Measurements from ENCODE around the gene ZCCHC12.

The ZCCHC12 gene

GRCh38 chrX:118853596-118853995 lies 30.0 kb downstream of the ZCCHC12 start:
- H3K4me3 ChIP-seq (ENCODE audit: control insufficient read depth in 1 of 7, extremely low read depth in 1 of 7, insufficient read depth in 4 of 7, low read depth in 2 of 7, low read length in 6 of 7), result no peak overlapping the region
- ChIA-PET POLR2A (interaction anchor here (0.6 kb wide), 1 partner anchor 96 kb away, joined by 3 read pairs; no protein-coding TSS in a partner anchor), CTCF (interaction anchor here (1.5 to 2.0 kb wide), 2 partner anchors 9 to 156 kb away, joined by 8 read pairs; no protein-coding TSS in a partner anchor)
- no peak for DNase-seq
- no peaks in the 10 kb centered on the region for H3K27me3 ChIP-seq (replicated peaks in 2 of 5; ENCODE audit: control insufficient read depth in 4 of 5, insufficient read depth in 5 of 5, low read length in 4 of 5)
- no peaks in the 10 kb centered on the region for H3K36me3 ChIP-seq (ENCODE audit: control insufficient read depth in 4 of 4, insufficient read depth in 4 of 4, low read length in 3 of 4)
- no peaks in the 10 kb centered on the region for H3K9me3 ChIP-seq (ENCODE audit: control extremely low read depth in 1 of 5, control insufficient read depth in 4 of 5, insufficient read depth in 2 of 5, low read depth in 1 of 5, low read length in 4 of 5)
- 56% methylated on average over 1 of the region's 3 CpGs for WGBS (ENCODE audit: insufficient coverage)
- H3K27ac ChIP-seq (ENCODE audit: insufficient read depth in 1 of 2, low read depth in 1 of 2, low read length in 2 of 2, poor library complexity in 1 of 2, severe bottlenecking in 2 of 2), result no peak overlapping the region
- no peaks in the 10 kb centered on the region for H3K4me1 ChIP-seq (ENCODE audit: control extremely low read depth in 1 of 4, control insufficient read depth in 4 of 4, insufficient read depth in 4 of 4, low read length in 3 of 4)

- Histone ChIP-seq H3K36me3 (ENCODE audit: control insufficient read depth in 4 of 4, insufficient read depth in 4 of 4, low read length in 3 of 4) (no peaks in the 10 kb centered on the region), H3K4me3 (ENCODE audit: control insufficient read depth in 1 of 7, extremely low read depth in 1 of 7, insufficient read depth in 4 of 7, low read depth in 2 of 7, low read length in 6 of 7) (no peak overlapping the region), H3K27me3 (replicated peaks in 2 of 5; ENCODE audit: control insufficient read depth in 4 of 5, insufficient read depth in 5 of 5, low read length in 4 of 5) (no peaks in the 10 kb centered on the region), H3K27ac (ENCODE audit: insufficient read depth in 1 of 2, low read depth in 1 of 2, low read length in 2 of 2, poor library complexity in 1 of 2, severe bottlenecking in 2 of 2) (no peak overlapping the region), H3K9me3 (ENCODE audit: control extremely low read depth in 1 of 5, control insufficient read depth in 4 of 5, insufficient read depth in 2 of 5, low read depth in 1 of 5, low read length in 4 of 5) (no peaks in the 10 kb centered on the region), H3K4me1 (ENCODE audit: control extremely low read depth in 1 of 4, control insufficient read depth in 4 of 4, insufficient read depth in 4 of 4, low read length in 3 of 4) (no peaks in the 10 kb centered on the region)
- POLR2A ChIA-PET, result no interaction called here
- CTCF ChIA-PET, result interaction anchor here (1.0 to 1.6 kb wide), 2 partner anchors 149 to 211 kb away, joined by 3 to 4 read pairs; no protein-coding TSS in a partner anchor
- DNase-seq, result no peak
- WGBS (ENCODE audit: insufficient coverage), result 86% methylated on average over 2 of the region's 3 CpGs
These were observed 32.2 kb downstream of the ZCCHC12 start for GRCh38 chrX:118855681-118856310.

- 75% methylated on average over 2 of the region's 3 CpGs for WGBS (ENCODE audit: insufficient coverage)
- ChIA-PET CTCF (no interaction called here), POLR2A (no interaction called here)
- no peaks in the 10 kb centered on the region for H3K36me3 ChIP-seq (ENCODE audit: control insufficient read depth in 4 of 4, insufficient read depth in 4 of 4, low read length in 3 of 4)
- no peaks in the 10 kb centered on the region for H3K9me3 ChIP-seq (ENCODE audit: control extremely low read depth in 1 of 5, control insufficient read depth in 4 of 5, insufficient read depth in 2 of 5, low read depth in 1 of 5, low read length in 4 of 5)
- no peak overlapping the region for H3K4me3 ChIP-seq (ENCODE audit: control insufficient read depth in 1 of 7, extremely low read depth in 1 of 7, insufficient read depth in 4 of 7, low read depth in 2 of 7, low read length in 6 of 7)
- no peaks in the 10 kb centered on the region for H3K27me3 ChIP-seq (replicated peaks in 2 of 5; ENCODE audit: control insufficient read depth in 4 of 5, insufficient read depth in 5 of 5, low read length in 4 of 5)
- H3K27ac ChIP-seq (ENCODE audit: insufficient read depth in 1 of 2, low read depth in 1 of 2, low read length in 2 of 2, poor library complexity in 1 of 2, severe bottlenecking in 2 of 2), result no peak overlapping the region
- H3K4me1 ChIP-seq (ENCODE audit: control extremely low read depth in 1 of 4, control insufficient read depth in 4 of 4, insufficient read depth in 4 of 4, low read length in 3 of 4), result no peaks in the 10 kb centered on the region
- DNase-seq, result no peak
These were observed 33.4 kb downstream of the ZCCHC12 start for GRCh38 chrX:118857006-118857405.

GRCh38 chrX:118861338-118861737 lies 37.7 kb downstream of the ZCCHC12 start:
- Histone ChIP-seq H3K4me1 (ENCODE audit: control extremely low read depth in 1 of 4, control insufficient read depth in 4 of 4, insufficient read depth in 4 of 4, low read length in 3 of 4) (no peaks in the 10 kb centered on the region), H3K4me3 (ENCODE audit: control insufficient read depth in 1 of 7, extremely low read depth in 1 of 7, insufficient read depth in 4 of 7, low read depth in 2 of 7, low read length in 6 of 7) (no peak overlapping the region), H3K27me3 (replicated peaks in 2 of 5; ENCODE audit: control insufficient read depth in 4 of 5, insufficient read depth in 5 of 5, low read length in 4 of 5) (no peaks in the 10 kb centered on the region), H3K9me3 (ENCODE audit: control extremely low read depth in 1 of 5, control insufficient read depth in 4 of 5, insufficient read depth in 2 of 5, low read depth in 1 of 5, low read length in 4 of 5) (no peaks in the 10 kb centered on the region), H3K27ac (ENCODE audit: insufficient read depth in 1 of 2, low read depth in 1 of 2, low read length in 2 of 2, poor library complexity in 1 of 2, severe bottlenecking in 2 of 2) (no peak overlapping the region), H3K36me3 (ENCODE audit: control insufficient read depth in 4 of 4, insufficient read depth in 4 of 4, low read length in 3 of 4) (no peaks in the 10 kb centered on the region)
- 50% methylated on average over 1 of the region's 2 CpGs for WGBS (ENCODE audit: insufficient coverage)
- DNase-seq, result no peak
- CTCF ChIA-PET, result no interaction called here
- POLR2A ChIA-PET, result no interaction called here

- H3K27me3 ChIP-seq (replicated peaks in 2 of 5; ENCODE audit: control insufficient read depth in 4 of 5, insufficient read depth in 5 of 5, low read length in 4 of 5), result no peaks in the 10 kb centered on the region
- DNase-seq, result no peak
- no peak overlapping the region for H3K4me3 ChIP-seq (ENCODE audit: control insufficient read depth in 1 of 7, extremely low read depth in 1 of 7, insufficient read depth in 4 of 7, low read depth in 2 of 7, low read length in 6 of 7)
- no peaks in the 10 kb centered on the region for H3K9me3 ChIP-seq (ENCODE audit: control extremely low read depth in 1 of 5, control insufficient read depth in 4 of 5, insufficient read depth in 2 of 5, low read depth in 1 of 5, low read length in 4 of 5)
- H3K4me1 ChIP-seq (ENCODE audit: control extremely low read depth in 1 of 4, control insufficient read depth in 4 of 4, insufficient read depth in 4 of 4, low read length in 3 of 4), result no peaks in the 10 kb centered on the region
- no peaks in the 10 kb centered on the region for H3K36me3 ChIP-seq (ENCODE audit: control insufficient read depth in 4 of 4, insufficient read depth in 4 of 4, low read length in 3 of 4)
- WGBS (ENCODE audit: insufficient coverage), result 80% methylated on average over 1 of the region's 1 CpG
- POLR2A ChIA-PET, result no interaction called here
- H3K27ac ChIP-seq (ENCODE audit: insufficient read depth in 1 of 2, low read depth in 1 of 2, low read length in 2 of 2, poor library complexity in 1 of 2, severe bottlenecking in 2 of 2), result no peak overlapping the region
- CTCF ChIA-PET, result no interaction called here
These were observed 38.5 kb downstream of the ZCCHC12 start for GRCh38 chrX:118862091-118862490.

GRCh38 chrX:118862979-118863378 lies 39.4 kb downstream of the ZCCHC12 start:
- H3K4me1 ChIP-seq (ENCODE audit: control extremely low read depth in 1 of 4, control insufficient read depth in 4 of 4, insufficient read depth in 4 of 4, low read length in 3 of 4), result no peaks in the 10 kb centered on the region
- DNase-seq, result no peak
- no peaks in the 10 kb centered on the region for H3K27me3 ChIP-seq (replicated peaks in 2 of 5; ENCODE audit: control insufficient read depth in 4 of 5, insufficient read depth in 5 of 5, low read length in 4 of 5)
- no peaks in the 10 kb centered on the region for H3K9me3 ChIP-seq (ENCODE audit: control extremely low read depth in 1 of 5, control insufficient read depth in 4 of 5, insufficient read depth in 2 of 5, low read depth in 1 of 5, low read length in 4 of 5)
- H3K36me3 ChIP-seq (ENCODE audit: control insufficient read depth in 4 of 4, insufficient read depth in 4 of 4, low read length in 3 of 4), result no peaks in the 10 kb centered on the region
- WGBS (ENCODE audit: insufficient coverage), result 70% methylated on average over 3 of the region's 4 CpGs
- no peak overlapping the region for H3K4me3 ChIP-seq (ENCODE audit: control insufficient read depth in 1 of 7, extremely low read depth in 1 of 7, insufficient read depth in 4 of 7, low read depth in 2 of 7, low read length in 6 of 7)
- POLR2A ChIA-PET, result no interaction called here
- H3K27ac ChIP-seq (ENCODE audit: insufficient read depth in 1 of 2, low read depth in 1 of 2, low read length in 2 of 2, poor library complexity in 1 of 2, severe bottlenecking in 2 of 2), result no peak overlapping the region
- CTCF ChIA-PET, result no interaction called here

- Histone ChIP-seq H3K27ac (ENCODE audit: insufficient read depth in 1 of 2, low read depth in 1 of 2, low read length in 2 of 2, poor library complexity in 1 of 2, severe bottlenecking in 2 of 2) (no peak overlapping the region), H3K4me3 (ENCODE audit: control insufficient read depth in 1 of 7, extremely low read depth in 1 of 7, insufficient read depth in 4 of 7, low read depth in 2 of 7, low read length in 6 of 7) (no peak overlapping the region), H3K36me3 (ENCODE audit: control insufficient read depth in 4 of 4, insufficient read depth in 4 of 4, low read length in 3 of 4) (no peaks in the 10 kb centered on the region), H3K4me1 (ENCODE audit: control extremely low read depth in 1 of 4, control insufficient read depth in 4 of 4, insufficient read depth in 4 of 4, low read length in 3 of 4) (no peaks in the 10 kb centered on the region), H3K27me3 (replicated peaks in 2 of 5; ENCODE audit: control insufficient read depth in 4 of 5, insufficient read depth in 5 of 5, low read length in 4 of 5) (no peaks in the 10 kb centered on the region), H3K9me3 (ENCODE audit: control extremely low read depth in 1 of 5, control insufficient read depth in 4 of 5, insufficient read depth in 2 of 5, low read depth in 1 of 5, low read length in 4 of 5) (no peaks in the 10 kb centered on the region)
- ChIA-PET POLR2A (no interaction called here), CTCF (no interaction called here)
- 86% methylated on average over 3 of the region's 3 CpGs for WGBS (ENCODE audit: insufficient coverage)
- DNase-seq, result no peak
These were observed 40.5 kb downstream of the ZCCHC12 start for GRCh38 chrX:118864063-118864635.

Measured in common myeloid progenitor, CD34-positive (primary cell).